SK-N-SH (cell line): ENCODE measurements around the gene ATP2A2.

ENCODE experiments used
- CTCF ChIP-seq: fragments of 200-600 bp; sonication (generic); IDR thresholded peaks from 2 replicates; pipeline ENCODE4 v1.6.1; 2017; ENCODE audit warnings: antibody characterized with exemption, mild to moderate bottlenecking, moderate library complexity
- GABPA ChIP-seq: IDR thresholded peaks from 2 replicates; pipeline ENCODE4 v1.4.0; 2012; ENCODE audit warnings: low read depth, mild to moderate bottlenecking
- IRF3 ChIP-seq: fragments of 150-350 bp; IDR thresholded peaks from 2 replicates; pipeline ENCODE4 v1.6.1; 2016; ENCODE audit warnings: mild to moderate bottlenecking, low read depth, low read length
- MXI1 ChIP-seq: IDR thresholded peaks from 2 replicates; pipeline ENCODE4 v1.6.1; 2012; ENCODE audit warnings: mild to moderate bottlenecking, low read depth, low read length, improper control_type of control experiment
- RCOR1 ChIP-seq: fragments of 150-350 bp; IDR thresholded peaks from 2 replicates; pipeline ENCODE4 v1.6.1; 2017; ENCODE audit warnings: antibody characterized with exemption, low read length

- TF ChIP-seq MXI1 (no peak), RCOR1 (no peak), CTCF (no peak), GABPA (no peak), IRF3 (no peak)
Observed at GRCh38 chr12:110271015-110271414, 10.0 kb upstream of the ATP2A2 start.
